Endodermal cell (in vitro differentiated cells): Measurements from ENCODE around the gene BRD1. TPM values are rescaled to one million over a fixed set of nuclear protein-coding genes. Genes with fewer than 3 reads are reported as not detected.

Experiments
- DNase-seq: peaks from one replicate; pipeline ENCODE4 v3.0.0-alpha.2; 2017
- H3K27ac ChIP-seq: 2 replicates; pipeline ENCODE4 v1.5.1; 2013; ENCODE audit warnings: mild to moderate bottlenecking, low read depth, low read length, moderate library complexity
- H3K27me3 ChIP-seq: 2 replicates; pipeline ENCODE4 v1.6.1; 2013; ENCODE audit warnings: mild to moderate bottlenecking, low read length, moderate library complexity; ENCODE audit not compliant: insufficient read depth, control insufficient read depth, poor library complexity, severe bottlenecking
- H3K36me3 ChIP-seq: 2 replicates; pipeline ENCODE4 v1.7.0; 2013; ENCODE audit warnings: mild to moderate bottlenecking, low read length, moderate library complexity; ENCODE audit not compliant: control insufficient read depth, insufficient read depth
- H3K4me1 ChIP-seq: one replicate; pipeline ENCODE4 v1.7.0; 2013; ENCODE audit warnings: low read length; ENCODE audit not compliant: control insufficient read depth, insufficient read depth
- H3K4me3 ChIP-seq: 2 replicates; pipeline ENCODE4 v1.5.1; 2013; ENCODE audit warnings: mild to moderate bottlenecking, low read length, moderate library complexity
- H3K9ac ChIP-seq: 2 replicates; pipeline ENCODE4 v1.6.1; 2013; ENCODE audit warnings: mild to moderate bottlenecking, low read length, moderate library complexity; ENCODE audit not compliant: poor library complexity, severe bottlenecking; ENCODE audit errors: extremely low read depth
- H3K9me3 ChIP-seq: 2 replicates; pipeline ENCODE4 v1.6.1; 2013; ENCODE audit warnings: mild to moderate bottlenecking, low read length, moderate library complexity; ENCODE audit not compliant: control insufficient read depth
- H3K27ac Mint-ChIP-seq: 2 replicates; pipeline ENCODE4 v1.8.0; 2020; ENCODE audit warnings: mixed read lengths
- H3K27me3 Mint-ChIP-seq: 2 replicates; pipeline ENCODE4 v1.8.0; 2021; ENCODE audit warnings: mild to moderate bottlenecking, mixed read lengths; ENCODE audit not compliant: insufficient read depth
- H3K36me3 Mint-ChIP-seq: 2 replicates; pipeline ENCODE4 v1.8.0; 2020; ENCODE audit warnings: low read depth, mixed read lengths
- H3K4me1 Mint-ChIP-seq: 2 replicates; pipeline ENCODE4 v1.8.0; 2020; ENCODE audit warnings: mixed read lengths
- H3K4me3 Mint-ChIP-seq: 2 replicates; pipeline ENCODE4 v1.8.0; 2020; ENCODE audit warnings: mild to moderate bottlenecking, moderate library complexity, mixed read lengths
- H3K9me3 Mint-ChIP-seq: 2 replicates; pipeline ENCODE4 v1.8.0; 2020; ENCODE audit warnings: mild to moderate bottlenecking, mixed read lengths
- CTCF ChIP-seq: fragments of 200-600 bp; sonication (generic); conservative IDR thresholded peaks from 2 replicates; pipeline ENCODE4 v1.5.0; 2021; ENCODE audit warnings: antibody characterized with exemption, mild to moderate bottlenecking
- WGBS, 2 experiments: methylation state at CpG; one replicate each; pipeline versions ENCODE4 v1.1.5 to v1.1.7; 2013; ENCODE audit warnings: missing lambda C conversion rate in 2 of 2, mixed read lengths in 1 of 2; ENCODE audit not compliant: insufficient coverage in 1 of 2, insufficient read length in 1 of 2; 5-methylcytosine and 5-hydroxymethylcytosine counted together
- total RNA-seq, 2 donors: library from RNA; stranded (reverse); fragmentation: NEBNext Ultra II Directional in 1 of 2; extraction: Animal tissue kit (Norgen Biotek cat#: 25700) in 1 of 2; gene quantifications; 2 replicates in 1 of 2; 3 replicates in 1 of 2; pipeline ENCODE4 v1.2.1, GENCODE V29; 2021

The BRD1 gene
- total RNA-seq, 2 donors from 2014 or later = 49.5 to 54.9 TPM

GRCh38 chr22:49768951-49769690, 58.6 kb downstream of the BRD1 start:
- DNase-seq = no peak
- no peak overlapping the region for H3K9ac ChIP-seq
- peak overlapping the region; percentile 26 for H3K27ac Mint-ChIP-seq
- H3K4me3 ChIP-seq = no peak overlapping the region
- peaks cover 9% of the 10 kb centered on the region for H3K9me3 ChIP-seq
- peaks cover 18% of the 10 kb centered on the region for H3K36me3 ChIP-seq
- no peaks in the 10 kb centered on the region for H3K4me1 ChIP-seq
- peaks cover 12% of the 10 kb centered on the region for H3K9me3 Mint-ChIP-seq
- H3K27me3 ChIP-seq = no peaks in the 10 kb centered on the region
- no peaks in the 10 kb centered on the region for H3K4me1 Mint-ChIP-seq
- no peaks in the 10 kb centered on the region for H3K27me3 Mint-ChIP-seq
- peaks cover 18% of the 10 kb centered on the region for H3K36me3 Mint-ChIP-seq
- H3K27ac ChIP-seq = no peak overlapping the region
- TF ChIP-seq CTCF = no peak
- H3K4me3 Mint-ChIP-seq = no peak overlapping the region
- WGBS, 2 experiments = 88 to 89% methylated on average over 6 to 24 of the region's 24 CpGs

GRCh38 chr22:49768077-49768910, 59.4 kb downstream of the BRD1 start:
- H3K27ac Mint-ChIP-seq = no peak overlapping the region
- no peak overlapping the region for H3K4me3 ChIP-seq
- H3K9me3 Mint-ChIP-seq = peaks cover 12% of the 10 kb centered on the region
- no peaks in the 10 kb centered on the region for H3K4me1 Mint-ChIP-seq
- peaks cover 9% of the 10 kb centered on the region for H3K36me3 Mint-ChIP-seq
- 87 to 92% methylated on average over 12 to 18 of the region's 18 CpGs for WGBS, 2 experiments
- H3K9me3 ChIP-seq = peaks cover 9% of the 10 kb centered on the region
- H3K9ac ChIP-seq = no peak overlapping the region
- H3K27me3 Mint-ChIP-seq = no peaks in the 10 kb centered on the region
- no peaks in the 10 kb centered on the region for H3K27me3 ChIP-seq
- H3K36me3 ChIP-seq = peaks cover 10% of the 10 kb centered on the region
- peak; percentile 28 for DNase-seq
- no peak overlapping the region for H3K4me3 Mint-ChIP-seq
- no peaks in the 10 kb centered on the region for H3K4me1 ChIP-seq
- no peak for TF ChIP-seq CTCF
- H3K27ac ChIP-seq = no peak overlapping the region

GRCh38 chr22:49767355-49768062, 60.2 kb downstream of the BRD1 start:
- no peaks in the 10 kb centered on the region for H3K27me3 ChIP-seq
- no peak overlapping the region for H3K4me3 ChIP-seq
- no peaks in the 10 kb centered on the region for H3K4me1 ChIP-seq
- H3K4me3 Mint-ChIP-seq = no peak overlapping the region
- H3K36me3 ChIP-seq = peaks cover 2% of the 10 kb centered on the region
- H3K9ac ChIP-seq = no peak overlapping the region
- H3K27ac Mint-ChIP-seq = no peak overlapping the region
- DNase-seq = peak; percentile 80
- peak; percentile 88 for TF ChIP-seq CTCF
- H3K9me3 ChIP-seq = peaks cover 9% of the 10 kb centered on the region
- WGBS, 2 experiments = 37 to 42% methylated on average over 3 to 5 of the region's 5 CpGs
- peaks cover 12% of the 10 kb centered on the region for H3K9me3 Mint-ChIP-seq
- no peak overlapping the region for H3K27ac ChIP-seq
- H3K36me3 Mint-ChIP-seq = peaks cover 9% of the 10 kb centered on the region
- no peaks in the 10 kb centered on the region for H3K27me3 Mint-ChIP-seq
- no peaks in the 10 kb centered on the region for H3K4me1 Mint-ChIP-seq
